Adrenal gland (tissue), 5 donors: ENCODE results near the gene SEMA3E.

ENCODE experiments used
- POLR2A ChIP-seq, 2 donors: fragments of 450-650 bp; IDR thresholded peaks; one replicate each; pipeline ENCODE4 v1.6.1; 2017; ENCODE audit warnings: antibody characterized with exemption in 2 of 2, mild to moderate bottlenecking in 2 of 2, moderate library complexity in 1 of 2
- TF ChIP-seq, protein P1 (sequence below), 6 experiments: fragments of 450-650 bp in 4 of 6; fragments of 200-600 bp in 2 of 6; sonication (generic) in 1 of 6; IDR thresholded peaks; 1 replicate in 5 of 6; 2 replicates in 1 of 6; pipeline versions ENCODE4 v1.5.1 to v1.8.0; 2016 to 2021; ENCODE audit warnings: antibody characterized with exemption in 6 of 6, mild to moderate bottlenecking in 2 of 6, moderate library complexity in 1 of 6
- donor health status: DM: no; HTN: no; CAD: no.

DNA sequence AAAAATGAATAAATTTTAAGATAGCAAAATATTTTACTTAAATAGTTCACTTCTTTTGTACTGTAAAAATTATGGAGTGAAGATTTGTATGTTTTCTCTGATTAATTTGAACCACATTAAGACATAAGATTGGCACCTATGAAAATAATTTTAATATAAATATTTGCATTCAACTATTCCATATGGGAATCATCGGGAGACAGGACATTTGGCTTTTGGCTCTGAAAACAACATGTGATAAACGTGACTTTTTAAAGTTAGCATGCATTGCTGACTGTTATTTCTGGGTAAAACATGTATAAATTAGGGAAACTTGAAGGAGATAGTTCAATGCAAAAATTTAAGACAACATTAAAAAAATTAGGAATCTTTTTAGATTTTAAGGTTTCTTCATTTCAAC, 117.2 kb downstream of the SEMA3E start:
- TF ChIP-seq, protein P1, sequence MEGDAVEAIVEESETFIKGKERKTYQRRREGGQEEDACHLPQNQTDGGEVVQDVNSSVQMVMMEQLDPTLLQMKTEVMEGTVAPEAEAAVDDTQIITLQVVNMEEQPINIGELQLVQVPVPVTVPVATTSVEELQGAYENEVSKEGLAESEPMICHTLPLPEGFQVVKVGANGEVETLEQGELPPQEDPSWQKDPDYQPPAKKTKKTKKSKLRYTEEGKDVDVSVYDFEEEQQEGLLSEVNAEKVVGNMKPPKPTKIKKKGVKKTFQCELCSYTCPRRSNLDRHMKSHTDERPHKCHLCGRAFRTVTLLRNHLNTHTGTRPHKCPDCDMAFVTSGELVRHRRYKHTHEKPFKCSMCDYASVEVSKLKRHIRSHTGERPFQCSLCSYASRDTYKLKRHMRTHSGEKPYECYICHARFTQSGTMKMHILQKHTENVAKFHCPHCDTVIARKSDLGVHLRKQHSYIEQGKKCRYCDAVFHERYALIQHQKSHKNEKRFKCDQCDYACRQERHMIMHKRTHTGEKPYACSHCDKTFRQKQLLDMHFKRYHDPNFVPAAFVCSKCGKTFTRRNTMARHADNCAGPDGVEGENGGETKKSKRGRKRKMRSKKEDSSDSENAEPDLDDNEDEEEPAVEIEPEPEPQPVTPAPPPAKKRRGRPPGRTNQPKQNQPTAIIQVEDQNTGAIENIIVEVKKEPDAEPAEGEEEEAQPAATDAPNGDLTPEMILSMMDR (IDR thresholded peaks at IDR 0.05), result no peak
- no peak for TF ChIP-seq POLR2A (IDR thresholded peaks at IDR 0.05)
